Lower lobe of right lung (tissue), 2 donors: ENCODE results near the gene CUL1. TPM values are rescaled to one million over a fixed set of nuclear protein-coding genes. Genes with fewer than 3 reads are reported as not detected.
"Not testable (repeated sequence)": the region's sequence is repeated elsewhere in the genome, so short reads cannot be mapped to it uniquely, and the experiment has no call there.

Experiments
- ATAC-seq, 2 donors: fragments of 200-7000 bp; cut with Tn5 transposase; one replicate each; pipeline ENCODE4 v1.9.1; 2020 to 2022; ENCODE audit warnings: mild to moderate bottlenecking in 2 of 2, moderate library complexity in 2 of 2
- DNase-seq: peaks from one replicate; pipeline ENCODE4 v3.0.0-alpha.2; 2020
- H3K27ac ChIP-seq: fragments of 200-600 bp; one replicate; pipeline ENCODE4 v1.8.0; 2022
- H3K27me3 ChIP-seq: fragments of 200-600 bp; one replicate; pipeline ENCODE4 v1.8.0; 2022; ENCODE audit warnings: low read depth
- H3K36me3 ChIP-seq: fragments of 200-600 bp; one replicate; pipeline ENCODE4 v1.8.0; 2022; ENCODE audit warnings: mild to moderate bottlenecking
- H3K4me1 ChIP-seq: fragments of 200-600 bp; one replicate; pipeline ENCODE4 v1.8.0; 2022
- H3K4me3 ChIP-seq: fragments of 200-600 bp; one replicate; pipeline ENCODE4 v1.8.0; 2022; ENCODE audit warnings: mild to moderate bottlenecking
- H3K9me3 ChIP-seq: fragments of 200-600 bp; one replicate; pipeline ENCODE4 v1.8.0; 2022
- CTCF ChIP-seq: fragments of 200-600 bp; IDR thresholded peaks from one replicate; pipeline ENCODE4 v1.8.0; 2022; ENCODE audit warnings: antibody characterized with exemption, mild to moderate bottlenecking
- intact Hi-C: fragments of 100-400 bp; cut with DNase I; formaldehyde crosslinking; loops from one replicate; pipeline ENCODE4 v1.11.0; 2022
- total RNA-seq: library from RNA; stranded (reverse); fragmentation: NEBNext Ultra II Directional; extraction: Animal tissue kit (Norgen Biotek cat#: 25700); gene quantifications from one replicate; pipeline ENCODE4 v1.2.1, GENCODE V29; 2021
- donor health status: DM: no; HTN: yes; CAD: no; lungs with severe emphysema.

Gene CUL1
- total RNA-seq, 1 donor from 2014 or later = 47.5 TPM

GRCh38 chr7:148699782-148700629, 1.3 kb downstream of the CUL1 start:
- ATAC-seq (peak; percentile 62 to 63), DNase-seq (no peak)
- Histone ChIP-seq H3K4me1 (peaks cover 51% of the 10 kb centered on the region), H3K27me3 (no peaks in the 10 kb centered on the region), H3K36me3 (no peaks in the 10 kb centered on the region), H3K27ac (peak overlapping the region; percentile 98), H3K4me3 (peak overlapping the region; percentile 92), H3K9me3 (no peaks in the 10 kb centered on the region)
- no peak for TF ChIP-seq CTCF
- intact Hi-C loops = no loop called here

- peaks cover 56% of the 10 kb centered on the region for H3K4me1 ChIP-seq
- no peaks in the 10 kb centered on the region for H3K9me3 ChIP-seq
- no peaks in the 10 kb centered on the region for H3K36me3 ChIP-seq
- H3K27me3 ChIP-seq = no peaks in the 10 kb centered on the region
- DNase-seq (no peak), ATAC-seq (no peak)
- peak overlapping the region; percentile 98 for H3K27ac ChIP-seq
- TF ChIP-seq CTCF = no peak
- intact Hi-C loops = no loop called here
- H3K4me3 ChIP-seq = peak overlapping the region; percentile 92
Observed at GRCh38 chr7:148700661-148701064, 2.0 kb downstream of the CUL1 start.

- ATAC-seq (no peak), DNase-seq (no peak)
- Histone ChIP-seq H3K9me3 (no peaks in the 10 kb centered on the region), H3K36me3 (no peaks in the 10 kb centered on the region), H3K4me3 (no peak overlapping the region), H3K27me3 (no peaks in the 10 kb centered on the region), H3K4me1 (peaks cover 62% of the 10 kb centered on the region), H3K27ac (no peak overlapping the region)
- TF ChIP-seq CTCF = no peak
- intact Hi-C loops = no loop called here
Observed at GRCh38 chr7:148701414-148701813, 2.7 kb downstream of the CUL1 start.

- H3K4me1 ChIP-seq = peaks cover 77% of the 10 kb centered on the region
Observed at GRCh38 chr7:148702876-148703670, 4.4 kb downstream of the CUL1 start.

GRCh38 chr7:148703671-148703962, 4.9 kb downstream of the CUL1 start:
- H3K9me3 ChIP-seq, H3K36me3 ChIP-seq, H3K27ac ChIP-seq, H3K27me3 ChIP-seq, intact Hi-C loops, H3K4me3 ChIP-seq, DNase-seq, ATAC-seq: not testable (repeated sequence)
- H3K4me1 ChIP-seq = peaks cover 82% of the 10 kb centered on the region

More at GRCh38 chr7:148702876-148703670, 4.4 kb downstream of the CUL1 start:
- Histone ChIP-seq H3K36me3 (no peaks in the 10 kb centered on the region), H3K9me3 (no peaks in the 10 kb centered on the region), H3K27ac (no peak overlapping the region), H3K4me3 (no peak overlapping the region), H3K27me3 (no peaks in the 10 kb centered on the region)
- TF ChIP-seq CTCF = no peak
- ATAC-seq (no peak), DNase-seq (no peak)
- intact Hi-C loops = no loop called here

DNA sequence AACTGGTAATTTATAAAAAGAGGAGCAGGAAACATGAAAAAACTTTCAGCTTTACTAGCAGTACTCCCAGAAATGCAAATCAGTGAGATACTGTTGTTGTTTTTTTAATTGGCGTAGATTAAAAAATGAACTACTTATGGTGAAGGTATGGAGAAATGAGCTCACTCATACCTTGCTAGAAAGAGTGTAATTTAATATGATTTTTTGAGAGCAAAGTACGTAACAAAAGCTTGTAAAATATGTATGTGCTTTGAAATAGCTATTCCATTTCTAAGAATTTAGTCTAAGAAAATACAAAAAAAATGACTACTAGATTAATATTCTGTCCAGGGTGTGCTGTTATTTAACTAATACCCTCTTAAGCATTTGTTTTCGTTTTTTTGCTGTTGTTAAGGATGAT, 5.5 kb downstream of the CUL1 start:
- Histone ChIP-seq H3K4me1 (peaks cover 87% of the 10 kb centered on the region), H3K27me3 (no peaks in the 10 kb centered on the region), H3K27ac (no peak overlapping the region), H3K9me3 (no peaks in the 10 kb centered on the region), H3K36me3 (no peaks in the 10 kb centered on the region), H3K4me3 (no peak overlapping the region)
- no peak for ATAC-seq
- DNase-seq = no peak
- intact Hi-C loops = no loop called here
- no peak for TF ChIP-seq CTCF
